HAP-1 (cell line): Measurements from ENCODE around the gene CYP2W1.

Experiments
- DNase-seq, 2 experiments: peaks; one replicate each; pipeline ENCODE4 v3.0.0-alpha.2; 2016 to 2020; ENCODE audit warnings: low spot score in 2 of 2
- H3K27me3 ChIP-seq: fragments of 250-450 bp; sonication (Bioruptor Pico); 2 replicates; pipeline ENCODE4 v1.5.1; 2020; ENCODE audit warnings: low read depth, mild to moderate bottlenecking, moderate library complexity
- H3K36me3 ChIP-seq: fragments of 250-450 bp; sonication (Bioruptor Pico); replicated peaks from 2 replicates; pipeline ENCODE4 v1.5.1; 2020; ENCODE audit warnings: mild to moderate bottlenecking
- H3K4me1 ChIP-seq: fragments of 250-450 bp; sonication (Bioruptor Pico); 2 replicates; pipeline ENCODE4 v1.5.1; 2020; ENCODE audit warnings: mild to moderate bottlenecking
- H3K4me3 ChIP-seq: fragments of 250-450 bp; sonication (Bioruptor Pico); 2 replicates; pipeline ENCODE4 v1.5.1; 2020; ENCODE audit warnings: mild to moderate bottlenecking, moderate library complexity
- H3K9me3 ChIP-seq: fragments of 250-450 bp; sonication (Bioruptor Pico); 2 replicates; pipeline ENCODE4 v1.5.1; 2020; ENCODE audit warnings: mild to moderate bottlenecking, moderate library complexity
- in situ Hi-C: fragments of 300-500 bp; cut with MboI; formaldehyde crosslinking; loops from 3 replicates; pipeline ENCODE4 v1.14.3; 2020; ENCODE audit warnings: low sequenced_read_pairs, inconsistent platforms, mixed read lengths

The CYP2W1 gene

GRCh38 chr7:978416-979091, 4.4 kb upstream of the CYP2W1 start:
- peaks cover 3% of the 10 kb centered on the region; the same call in 1 of the 2 replicates for H3K36me3 ChIP-seq
- no peaks in the 10 kb centered on the region for H3K27me3 ChIP-seq
- no peak for DNase-seq
- H3K4me3 ChIP-seq = no peak overlapping the region
- H3K4me1 ChIP-seq = peaks cover 21% of the 10 kb centered on the region
- H3K9me3 ChIP-seq = no peaks in the 10 kb centered on the region
- in situ Hi-C loops = no loop called here

GRCh38 chr7:979151-979550, 3.8 kb upstream of the CYP2W1 start:
- in situ Hi-C loops = no loop called here

GRCh38 chr7:979886-980571, 3.0 kb upstream of the CYP2W1 start:
- in situ Hi-C loops = no loop called here
- H3K4me1 ChIP-seq = peaks cover 17% of the 10 kb centered on the region
- no peaks in the 10 kb centered on the region for H3K27me3 ChIP-seq
- no peak for DNase-seq
- no peak overlapping the region for H3K4me3 ChIP-seq
- peaks cover 2% of the 10 kb centered on the region; the same call in 1 of the 2 replicates for H3K36me3 ChIP-seq
- no peaks in the 10 kb centered on the region for H3K9me3 ChIP-seq

More at GRCh38 chr7:979151-979550, 3.8 kb upstream of the CYP2W1 start:
- no peaks in the 10 kb centered on the region for H3K27me3 ChIP-seq
- H3K36me3 ChIP-seq = peaks cover 3% of the 10 kb centered on the region; the same call in 1 of the 2 replicates
- H3K9me3 ChIP-seq = no peaks in the 10 kb centered on the region
- H3K4me1 ChIP-seq = peaks cover 17% of the 10 kb centered on the region
- DNase-seq = no peak
- no peak overlapping the region for H3K4me3 ChIP-seq

- Histone ChIP-seq H3K4me3 (no peak overlapping the region), H3K27me3 (no peaks in the 10 kb centered on the region; the same call in 1 of the 2 replicates), H3K9me3 (no peaks in the 10 kb centered on the region), H3K4me1 (peaks cover 14% of the 10 kb centered on the region), H3K36me3 (no peaks in the 10 kb centered on the region)
- in situ Hi-C loops = no loop called here
- DNase-seq = no peak
These were observed 1.0 kb upstream of the CYP2W1 start for GRCh38 chr7:981793-982510.

- H3K27me3 ChIP-seq = no peaks in the 10 kb centered on the region; the same call in 1 of the 2 replicates
- peaks cover 7% of the 10 kb centered on the region for H3K4me1 ChIP-seq
- H3K4me3 ChIP-seq = no peak overlapping the region
- H3K36me3 ChIP-seq = no peaks in the 10 kb centered on the region
- no peak for DNase-seq
- in situ Hi-C loops = no loop called here
- H3K9me3 ChIP-seq = no peaks in the 10 kb centered on the region
These were observed 424 bp upstream of the CYP2W1 start for GRCh38 chr7:982511-983003.

- Histone ChIP-seq H3K27me3 (no peaks in the 10 kb centered on the region; the same call in 1 of the 2 replicates), H3K9me3 (no peaks in the 10 kb centered on the region), H3K4me1 (no peaks in the 10 kb centered on the region), H3K36me3 (no peaks in the 10 kb centered on the region), H3K4me3 (no peak overlapping the region)
- no peak for DNase-seq
- in situ Hi-C loops = no loop called here
These were observed 663 bp downstream of the CYP2W1 start for GRCh38 chr7:983616-984071.

- Histone ChIP-seq H3K27me3 (no peaks in the 10 kb centered on the region; the same call in 1 of the 2 replicates), H3K4me1 (no peaks in the 10 kb centered on the region), H3K36me3 (no peaks in the 10 kb centered on the region), H3K4me3 (no peak overlapping the region), H3K9me3 (no peaks in the 10 kb centered on the region)
- in situ Hi-C loops = no loop called here
- no peak for DNase-seq
These were observed 1.6 kb downstream of the CYP2W1 start for GRCh38 chr7:984361-985126.

GRCh38 chr7:985127-985416, 2.1 kb downstream of the CYP2W1 start:
- Histone ChIP-seq H3K36me3 (no peaks in the 10 kb centered on the region), H3K9me3 (no peaks in the 10 kb centered on the region), H3K27me3 (no peaks in the 10 kb centered on the region; the same call in 1 of the 2 replicates), H3K4me1 (no peaks in the 10 kb centered on the region), H3K4me3 (no peak overlapping the region)
- in situ Hi-C loops = no loop called here
- DNase-seq = no peak

GRCh38 chr7:985915-986741, 3.1 kb downstream of the CYP2W1 start:
- H3K4me3 ChIP-seq = no peak overlapping the region
- H3K36me3 ChIP-seq = no peaks in the 10 kb centered on the region
- no peak for DNase-seq
- no peaks in the 10 kb centered on the region; the same call in 1 of the 2 replicates for H3K27me3 ChIP-seq
- in situ Hi-C loops = no loop called here
- no peaks in the 10 kb centered on the region for H3K9me3 ChIP-seq
- no peaks in the 10 kb centered on the region for H3K4me1 ChIP-seq

- Histone ChIP-seq H3K27me3 (no peaks in the 10 kb centered on the region; the same call in 1 of the 2 replicates), H3K9me3 (no peaks in the 10 kb centered on the region), H3K36me3 (no peaks in the 10 kb centered on the region), H3K4me3 (no peak overlapping the region), H3K4me1 (no peaks in the 10 kb centered on the region)
- DNase-seq = no peak
- in situ Hi-C loops = no loop called here
These were observed 4.1 kb downstream of the CYP2W1 start for GRCh38 chr7:986766-987751.

GRCh38 chr7:987909-988308, 4.9 kb downstream of the CYP2W1 start:
- H3K4me1 ChIP-seq = no peaks in the 10 kb centered on the region
- H3K4me3 ChIP-seq = no peak overlapping the region
- no peaks in the 10 kb centered on the region; the same call in 1 of the 2 replicates for H3K27me3 ChIP-seq
- DNase-seq = no peak
- in situ Hi-C loops = no loop called here
- no peaks in the 10 kb centered on the region for H3K36me3 ChIP-seq
- no peaks in the 10 kb centered on the region for H3K9me3 ChIP-seq

- Histone ChIP-seq H3K4me1 (peaks cover 2% of the 10 kb centered on the region; the same call in 1 of the 2 replicates), H3K4me3 (no peak overlapping the region), H3K27me3 (no peaks in the 10 kb centered on the region; the same call in 1 of the 2 replicates), H3K9me3 (no peaks in the 10 kb centered on the region), H3K36me3 (no peaks in the 10 kb centered on the region)
- DNase-seq = no peak
- in situ Hi-C loops = no loop called here
These were observed 5.5 kb downstream of the CYP2W1 start for GRCh38 chr7:988426-988911.
